WTC11 (cell line): ENCODE results near the gene TRABD. TPM values are rescaled to one million over a fixed set of nuclear protein-coding genes. Genes with fewer than 3 reads are reported as not detected.

ENCODE experiments used
- ATAC-seq: fragments of 200-7000 bp; cut with Tn5 transposase; 2 replicates; pipeline ENCODE4 v1.10.0; 2021; ENCODE audit warnings: mild to moderate bottlenecking, moderate library complexity
- CTCF ChIA-PET: fragments of 300-600 bp; sonication (Branson Sonifier 250); formaldehyde crosslinking; loops from one replicate; lab custom pipeline; 2021; ENCODE audit warnings: antibody characterized with exemption; lab: Charles Lee
- POLR2A ChIA-PET: fragments of 350-600 bp; sonication (Branson Sonifier 250); formaldehyde crosslinking; loops from one replicate; lab custom pipeline; 2021; ENCODE audit warnings: antibody characterized with exemption; lab: Charles Lee
- DNase-seq: peaks from one replicate; pipeline ENCODE4 v3.0.0; 2021; ENCODE audit warnings: low spot score
- H3K27ac Mint-ChIP-seq: 2 replicates; pipeline ENCODE4 v1.8.0; 2021; ENCODE audit warnings: mixed read lengths
- H3K27me3 Mint-ChIP-seq: 2 replicates; pipeline ENCODE4 v1.8.0; 2021; ENCODE audit warnings: low read depth, mild to moderate bottlenecking, moderate library complexity, mixed read lengths
- H3K36me3 Mint-ChIP-seq: 2 replicates; pipeline ENCODE4 v1.8.0; 2021; ENCODE audit warnings: mixed read lengths
- H3K4me1 Mint-ChIP-seq: 2 replicates; pipeline ENCODE4 v1.8.0; 2022; ENCODE audit warnings: mixed read lengths
- H3K4me3 Mint-ChIP-seq: 2 replicates; pipeline ENCODE4 v1.8.0; 2021; ENCODE audit warnings: mild to moderate bottlenecking, moderate library complexity, mixed read lengths
- H3K9me3 Mint-ChIP-seq: 2 replicates; pipeline ENCODE4 v1.8.0; 2021; ENCODE audit warnings: mixed read lengths
- ATF2 ChIP-seq: sonication (generic); formaldehyde crosslinking; IDR thresholded peaks from 2 replicates; pipeline ENCODE4 v1.8.1; 2022; ENCODE audit warnings: low read depth, missing genetic modification reagents, borderline replicate concordance
- E2F1 ChIP-seq: sonication (generic); formaldehyde crosslinking; IDR thresholded peaks from 2 replicates; pipeline ENCODE4 v1.8.0; 2022; ENCODE audit warnings: mild to moderate bottlenecking, missing genetic modification reagents
- ELF4 ChIP-seq: sonication (generic); formaldehyde crosslinking; IDR thresholded peaks from 2 replicates; pipeline ENCODE4 v1.8.1; 2022; ENCODE audit warnings: low read depth, mild to moderate bottlenecking, moderate library complexity, missing genetic modification reagents
- FOXJ3 ChIP-seq: sonication (generic); formaldehyde crosslinking; IDR thresholded peaks from 2 replicates; pipeline ENCODE4 v1.9.0; 2021; ENCODE audit warnings: missing genetic modification reagents, mild to moderate bottlenecking, borderline replicate concordance
- FOXP1 ChIP-seq: sonication (generic); formaldehyde crosslinking; IDR thresholded peaks from 2 replicates; pipeline ENCODE4 v1.8.0; 2022; ENCODE audit warnings: missing genetic modification reagents, mild to moderate bottlenecking, moderate library complexity, borderline replicate concordance
- NFE2L1 ChIP-seq: sonication (generic); formaldehyde crosslinking; IDR thresholded peaks from 2 replicates; pipeline ENCODE4 v1.8.1; 2023; ENCODE audit warnings: missing genetic modification reagents
- NFYB ChIP-seq: sonication (generic); formaldehyde crosslinking; conservative IDR thresholded peaks from 2 replicates; pipeline ENCODE4 v1.8.0; 2022; ENCODE audit warnings: low read depth, missing genetic modification reagents
- PRDM15 ChIP-seq: sonication (generic); formaldehyde crosslinking; IDR thresholded peaks from 2 replicates; pipeline ENCODE4 v1.8.0; 2022; ENCODE audit warnings: missing genetic modification reagents
- RELA ChIP-seq: sonication (generic); formaldehyde crosslinking; IDR thresholded peaks from 2 replicates; pipeline ENCODE4 v1.8.1; 2022; ENCODE audit warnings: missing genetic modification reagents, mild to moderate bottlenecking, borderline replicate concordance
- ZBTB21 ChIP-seq: sonication (generic); formaldehyde crosslinking; IDR thresholded peaks from 2 replicates; pipeline ENCODE4 v1.8.1; 2023; ENCODE audit warnings: mild to moderate bottlenecking, missing genetic modification reagents, borderline replicate concordance
- ZNF232 ChIP-seq: sonication (generic); formaldehyde crosslinking; IDR thresholded peaks from 2 replicates; pipeline ENCODE4 v1.8.0; 2022; ENCODE audit warnings: mild to moderate bottlenecking, missing genetic modification reagents
- ZSCAN18 ChIP-seq: fragments of 250-450 bp; sonication (Bioruptor Pico); IDR thresholded peaks from 2 replicates; pipeline ENCODE4 v2.1.2; 2022; ENCODE audit warnings: mild to moderate bottlenecking, moderate library complexity
- total RNA-seq: library from RNA; stranded (reverse); gene quantifications from 3 replicates; pipeline ENCODE4 v1.2.3, GENCODE V29; 2021
- TF ChIP-seq, protein P1 (sequence below): sonication (generic); formaldehyde crosslinking; conservative IDR thresholded peaks from 2 replicates; pipeline ENCODE4 v1.8.1; 2022; ENCODE audit warnings: mild to moderate bottlenecking, missing genetic modification reagents
- TF ChIP-seq, protein P2 (sequence below): fragments of 250-450 bp; sonication (Bioruptor Pico); IDR thresholded peaks from 2 replicates; pipeline ENCODE4 v1.9.0; 2021; ENCODE audit warnings: mild to moderate bottlenecking

TRABD gene
- total RNA-seq, 1 experiment from 2014 or later, result 90.4 TPM

GRCh38 chr22:50176850-50177536, 8.7 kb upstream of the TRABD start (continued):
- TF ChIP-seq PRDM15 (CRISPR knock-in tag) (no peak), ZBTB21 (CRISPR knock-in tag) (no peak), ZSCAN18 (CRISPR knock-in tag) (no peak), FOXP1 (CRISPR knock-in tag) (no peak)

- DNase-seq (no peak), ATAC-seq (no peak; the same call in 1 of the 2 replicates)
- TF ChIP-seq RELA (CRISPR knock-in tag), result no peak
- no peak for TF ChIP-seq NFYB (CRISPR knock-in tag)
- TF ChIP-seq FOXJ3, result no peak
- TF ChIP-seq, protein P1, sequence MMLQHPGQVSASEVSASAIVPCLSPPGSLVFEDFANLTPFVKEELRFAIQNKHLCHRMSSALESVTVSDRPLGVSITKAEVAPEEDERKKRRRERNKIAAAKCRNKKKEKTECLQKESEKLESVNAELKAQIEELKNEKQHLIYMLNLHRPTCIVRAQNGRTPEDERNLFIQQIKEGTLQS, result no peak
- no peak for TF ChIP-seq ATF2 (CRISPR knock-in tag)
- no peak for TF ChIP-seq NFE2L1 (CRISPR knock-in tag)
- TF ChIP-seq, protein P2, sequence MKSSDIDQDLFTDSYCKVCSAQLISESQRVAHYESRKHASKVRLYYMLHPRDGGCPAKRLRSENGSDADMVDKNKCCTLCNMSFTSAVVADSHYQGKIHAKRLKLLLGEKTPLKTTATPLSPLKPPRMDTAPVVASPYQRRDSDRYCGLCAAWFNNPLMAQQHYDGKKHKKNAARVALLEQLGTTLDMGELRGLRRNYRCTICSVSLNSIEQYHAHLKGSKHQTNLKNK (CRISPR knock-in tag), result no peak
- H3K27ac Mint-ChIP-seq, result no peak overlapping the region
- no peaks in the 10 kb centered on the region for H3K36me3 Mint-ChIP-seq
- H3K27me3 Mint-ChIP-seq, result no peaks in the 10 kb centered on the region
- POLR2A ChIA-PET, result no interaction called here
- CTCF ChIA-PET, result no interaction called here
- no peak overlapping the region for H3K4me3 Mint-ChIP-seq
- H3K4me1 Mint-ChIP-seq, result no peaks in the 10 kb centered on the region
- no peaks in the 10 kb centered on the region for H3K9me3 Mint-ChIP-seq
Observed at GRCh38 chr22:50177537-50178470, 7.9 kb upstream of the TRABD start.

DNA sequence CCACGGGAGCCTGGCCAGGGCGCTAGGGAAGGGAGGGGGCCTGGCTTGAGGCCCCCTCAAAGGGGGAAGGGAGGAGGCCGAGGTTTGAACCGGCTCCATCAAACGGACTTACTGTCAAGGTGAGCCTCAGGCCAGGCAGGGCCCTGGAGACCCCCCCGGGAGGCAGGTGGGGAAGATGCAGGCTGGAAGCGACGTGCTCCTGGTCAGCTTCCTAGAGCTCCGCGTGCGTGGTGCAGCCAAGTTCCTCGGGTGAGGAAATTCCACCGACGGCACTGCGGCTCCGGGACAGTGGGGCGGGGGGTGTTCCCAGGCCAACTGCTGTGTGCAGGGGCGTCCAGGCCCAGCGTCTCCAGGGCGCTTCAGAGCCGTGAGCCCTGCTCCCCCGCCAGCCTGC, 7.2 kb upstream of the TRABD start:
- Mint-ChIP-seq H3K9me3 (no peaks in the 10 kb centered on the region), H3K27me3 (no peaks in the 10 kb centered on the region)
- no peak for ATAC-seq

More for the DNA sequence above, 7.2 kb upstream of the TRABD start:
- Mint-ChIP-seq H3K4me1 (no peaks in the 10 kb centered on the region), H3K4me3 (no peak overlapping the region), H3K36me3 (no peaks in the 10 kb centered on the region)
- no peak for DNase-seq
- CTCF ChIA-PET, result no interaction called here
- TF ChIP-seq E2F1 (CRISPR knock-in tag) (no peak), ZNF232 (CRISPR knock-in tag) (no peak), ELF4 (no peak)
- TF ChIP-seq, all 79 proteins: peak for 0
- no peak overlapping the region for H3K27ac Mint-ChIP-seq
- POLR2A ChIA-PET, result no interaction called here
